Measurements from ENCODE around the gene HNRNPD.
"Not testable (repeated sequence)": the region's sequence is repeated elsewhere in the genome, so short reads cannot be mapped to it uniquely, and the experiment has no call there.

The HNRNPD gene

DNA sequence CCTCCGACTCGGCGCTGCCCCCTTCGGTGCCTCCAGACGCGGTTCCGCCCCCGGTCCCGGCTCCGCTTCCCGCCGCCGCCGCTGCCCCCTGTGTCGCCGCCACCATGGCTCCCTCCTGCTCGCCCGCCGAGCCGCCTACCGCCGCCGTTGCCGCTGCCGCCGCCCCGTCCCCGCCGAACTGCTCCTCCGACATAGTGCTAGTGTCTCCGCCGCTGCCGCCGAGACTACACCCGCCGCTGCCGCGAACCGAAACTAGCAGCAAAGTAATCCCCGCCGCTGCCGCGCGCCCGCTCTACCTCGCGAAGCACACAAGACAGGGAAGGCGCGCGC, 340 bp downstream of the HNRNPD start:
- peak; percentile 25 for DNase-seq (ENCODE audit: low spot score)
- FAIRE-seq: no peak

DNA sequence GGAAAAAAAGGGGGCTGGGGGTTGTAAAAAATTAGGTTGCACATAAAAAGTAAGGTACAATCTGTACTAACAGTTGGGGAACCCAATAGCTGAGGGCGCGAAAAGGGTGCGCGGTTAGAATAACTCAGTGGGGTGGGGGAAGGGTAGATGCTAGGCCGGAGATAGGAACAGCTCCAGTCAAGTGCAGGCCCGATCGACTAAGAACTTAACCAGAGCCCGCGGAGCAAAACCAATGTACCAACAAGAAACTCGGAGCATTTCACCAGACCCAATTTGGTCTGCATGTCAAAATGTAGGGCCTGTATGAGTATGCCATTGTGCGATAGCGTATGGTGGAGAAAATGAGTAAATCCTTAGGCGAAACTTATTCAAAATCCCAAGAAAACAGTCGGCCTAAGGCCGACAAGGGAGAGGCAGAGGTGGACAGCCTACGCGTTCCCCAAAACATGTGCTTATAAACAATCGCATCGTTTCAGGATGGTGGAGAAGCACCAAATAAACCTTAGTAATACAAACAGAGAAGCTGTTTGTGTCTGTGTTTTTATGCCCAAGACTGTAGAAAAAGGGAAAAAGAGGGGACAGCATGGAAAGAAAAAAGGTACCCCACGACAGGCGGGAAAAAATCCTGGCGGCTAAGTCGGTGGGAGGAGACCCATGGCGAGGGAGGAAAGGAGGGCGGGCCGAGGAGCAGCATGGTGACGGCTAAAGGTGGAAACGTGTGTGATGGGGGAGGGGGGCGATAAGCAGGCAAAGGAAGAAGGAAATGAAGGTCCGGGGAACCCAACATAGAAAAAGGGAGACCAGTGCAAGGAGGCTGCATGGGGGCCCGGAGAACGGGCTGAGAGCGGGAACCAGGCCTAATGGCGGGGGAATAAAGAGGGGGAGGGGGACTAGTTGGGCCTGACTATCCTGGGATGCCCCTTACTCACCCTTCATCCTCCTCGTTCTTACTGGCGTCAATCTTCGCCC, 990 bp downstream of the HNRNPD start:
- DNase-seq (ENCODE audit: low spot score): peak; percentile 78
- no peak for FAIRE-seq

GRCh38 chr4:82371497-82371896, 2.3 kb downstream of the HNRNPD start:
- DNase-seq (ENCODE audit: low spot score): no peak
- no peak for FAIRE-seq

DNA sequence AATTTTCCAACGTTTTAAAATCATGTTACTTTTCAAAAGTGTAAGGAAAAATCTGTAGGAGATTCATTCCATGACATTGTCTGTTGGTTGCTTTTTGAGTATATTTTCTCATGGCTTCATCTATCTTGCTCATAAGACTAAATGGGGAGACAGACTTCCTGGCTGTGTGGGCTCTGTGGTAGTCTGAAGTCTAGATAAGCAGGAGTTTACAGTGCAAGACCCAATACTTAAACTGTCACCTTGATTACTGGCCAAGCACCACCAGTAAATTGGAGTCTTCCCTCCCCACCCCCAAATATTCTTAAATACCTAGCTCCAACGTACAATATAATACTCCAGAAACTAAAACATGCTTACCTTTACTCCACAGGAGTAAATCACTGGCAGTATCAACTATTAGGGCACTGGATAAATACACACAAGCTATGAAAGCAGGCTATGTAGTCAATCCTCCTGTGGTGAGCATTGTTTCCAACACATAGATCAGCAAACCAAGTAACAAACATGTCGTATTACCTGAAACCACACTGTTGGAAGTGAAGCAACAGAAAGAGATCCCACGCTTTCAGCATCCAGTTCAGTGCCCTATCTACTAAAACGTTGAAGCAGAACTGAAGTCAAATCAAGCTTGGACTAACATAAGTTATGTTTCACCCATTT, 6.2 kb downstream of the HNRNPD start:
- DNase-seq (ENCODE audit: low spot score) (no peak), FAIRE-seq (peak; percentile 23)

DNA sequence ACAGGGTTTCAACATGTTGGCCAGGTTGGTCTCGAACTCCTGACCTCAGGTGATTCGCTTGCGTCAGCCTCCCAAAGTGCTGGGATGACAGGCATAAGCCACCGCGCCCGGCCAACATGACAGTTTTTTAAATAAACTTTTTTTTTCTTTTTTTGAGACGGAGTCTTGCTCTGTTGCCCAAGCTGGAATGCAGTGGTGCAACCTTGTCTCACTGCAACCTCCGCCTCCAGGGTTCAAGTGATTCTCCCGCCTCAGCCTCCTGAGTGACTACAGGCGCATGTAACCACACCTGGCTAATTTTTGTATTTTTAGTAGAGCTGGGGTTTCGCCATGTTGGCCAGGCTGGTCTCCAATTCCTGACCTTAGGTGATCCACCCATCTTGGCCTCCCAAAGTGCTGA, 7.4 kb downstream of the HNRNPD start:
- not testable (repeated sequence) for DNase-seq (ENCODE audit: low spot score); FAIRE-seq

GRCh38 chr4:82363896-82364487, 9.8 kb downstream of the HNRNPD start:
- no peak for FAIRE-seq
- DNase-seq (ENCODE audit: low spot score): no peak

DNA sequence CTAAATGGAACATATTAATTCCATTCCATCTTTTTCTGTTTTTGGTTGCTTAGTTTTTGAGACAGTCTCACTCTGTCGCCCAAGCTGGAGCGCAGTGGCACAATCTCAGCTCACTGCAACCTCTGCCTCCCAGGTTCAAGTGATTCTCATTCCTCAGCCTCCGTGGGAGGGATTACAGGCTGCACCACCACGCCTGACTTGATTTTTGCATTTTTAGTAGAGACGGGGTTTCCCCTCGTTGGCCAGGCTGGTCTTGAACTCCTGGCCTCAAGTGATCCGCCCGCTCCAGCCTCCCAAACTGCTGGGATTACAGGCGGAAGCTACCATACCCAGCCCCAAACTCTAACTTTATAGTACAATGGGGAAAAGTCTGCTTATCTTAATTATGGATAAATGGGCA, 11.2 kb downstream of the HNRNPD start:
- no peak for FAIRE-seq

GRCh38 chr4:82360298-82361177, 13.3 kb downstream of the HNRNPD start:
- FAIRE-seq (no peak), DNase-seq (ENCODE audit: low spot score) (peak; percentile 17)

More for the DNA sequence above, 11.2 kb downstream of the HNRNPD start:
- no peak for DNase-seq (ENCODE audit: low spot score)

GRCh38 chr4:82358847-82359246, 14.9 kb downstream of the HNRNPD start:
- no peak for DNase-seq (ENCODE audit: low spot score)
- no peak for FAIRE-seq

- FAIRE-seq (no peak), DNase-seq (ENCODE audit: low spot score) (no peak)
These were observed 16.2 kb downstream of the HNRNPD start for GRCh38 chr4:82357640-82358039.

DNA sequence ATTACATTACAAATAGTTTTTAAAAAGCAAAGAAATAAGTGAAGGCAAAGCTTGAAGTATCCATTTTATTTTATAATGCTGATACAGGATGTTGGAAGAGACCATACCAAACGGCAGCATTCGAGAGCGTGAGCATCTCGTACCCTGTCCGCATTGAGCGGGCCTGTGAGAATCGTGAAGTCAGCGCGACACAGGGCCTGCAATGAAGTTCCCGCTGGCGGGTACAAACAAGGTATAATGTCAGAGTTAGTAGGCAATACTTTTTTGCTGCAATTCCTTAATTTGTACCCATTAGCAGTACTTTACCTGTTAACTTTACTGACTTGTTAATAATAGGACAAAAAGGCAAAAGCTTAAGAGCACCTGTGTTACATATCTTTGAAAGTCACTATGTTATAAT, 19.0 kb downstream of the HNRNPD start:
- FAIRE-seq (no peak), DNase-seq (ENCODE audit: low spot score) (no peak)

GRCh38 chr4:82352825-82353366, 20.9 kb downstream of the HNRNPD start:
- DNase-seq (ENCODE audit: low spot score): no peak
- no peak for FAIRE-seq

- FAIRE-seq (no peak), DNase-seq (ENCODE audit: low spot score) (no peak)
These were observed 21.5 kb downstream of the HNRNPD start for GRCh38 chr4:82352118-82352824.

DNA sequence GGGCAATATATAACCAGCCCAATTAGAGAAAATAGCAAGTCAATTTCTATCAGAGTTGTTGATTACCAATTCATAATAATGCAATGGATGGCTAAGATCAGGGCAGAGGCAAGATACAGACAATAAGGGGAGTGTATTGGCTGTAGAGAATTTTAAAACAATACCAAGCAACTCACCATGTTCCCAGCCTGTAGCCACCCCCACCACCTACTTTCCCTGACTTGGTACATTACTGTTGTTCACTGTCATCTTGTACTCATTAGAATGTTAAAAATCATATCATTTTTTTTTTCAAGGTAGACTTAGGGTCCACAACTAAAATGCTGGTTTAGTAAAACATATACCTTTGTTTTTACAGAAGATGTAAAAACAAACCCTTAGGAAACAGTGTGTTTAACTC, 27.7 kb downstream of the HNRNPD start:
- DNase-seq (ENCODE audit: low spot score): no peak
- no peak for FAIRE-seq

DNA sequence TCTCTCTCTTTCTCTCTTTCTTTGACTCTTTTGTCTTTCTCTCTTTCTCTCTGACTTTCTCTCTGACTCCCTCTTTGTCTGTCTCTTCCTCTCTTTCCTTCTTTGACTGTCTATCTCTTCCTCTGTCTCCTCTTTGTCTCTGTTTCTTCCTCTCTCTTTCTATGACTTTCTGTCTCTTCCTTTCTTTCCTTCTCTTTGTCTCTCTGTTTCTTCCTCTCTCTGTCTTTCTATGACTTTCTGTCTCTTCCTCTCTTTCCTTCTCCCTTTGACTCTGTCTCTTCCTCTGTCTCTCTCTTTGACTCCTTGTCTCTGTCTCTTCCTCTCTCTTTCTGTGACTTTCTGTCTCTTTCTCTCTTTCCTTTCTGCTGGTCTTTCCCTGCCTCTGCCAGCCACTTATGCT, 38.7 kb downstream of the HNRNPD start:
- FAIRE-seq (no peak), DNase-seq (ENCODE audit: low spot score) (no peak)

DNA sequence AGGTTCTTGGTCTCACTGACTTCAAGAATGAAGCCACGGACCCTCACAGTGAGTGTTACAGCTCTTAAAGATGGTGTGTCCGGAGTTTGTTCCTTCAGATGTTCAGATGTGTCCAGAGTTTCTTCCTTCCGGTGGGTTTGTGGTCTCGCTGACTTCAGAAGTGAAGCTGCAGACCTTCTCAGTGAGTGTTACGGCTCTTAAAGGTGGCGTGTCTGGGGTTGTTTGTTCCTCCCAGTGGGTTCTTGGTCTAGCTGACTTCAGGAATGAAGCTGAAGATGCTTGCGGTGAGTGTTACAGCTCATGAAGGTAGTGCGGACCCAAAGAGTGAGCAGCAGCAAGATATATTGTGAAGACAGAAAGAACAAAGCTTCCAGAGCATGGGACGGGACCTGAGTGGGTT, 40.1 kb downstream of the HNRNPD start:
- not testable (repeated sequence) for DNase-seq (ENCODE audit: low spot score); FAIRE-seq

DNA sequence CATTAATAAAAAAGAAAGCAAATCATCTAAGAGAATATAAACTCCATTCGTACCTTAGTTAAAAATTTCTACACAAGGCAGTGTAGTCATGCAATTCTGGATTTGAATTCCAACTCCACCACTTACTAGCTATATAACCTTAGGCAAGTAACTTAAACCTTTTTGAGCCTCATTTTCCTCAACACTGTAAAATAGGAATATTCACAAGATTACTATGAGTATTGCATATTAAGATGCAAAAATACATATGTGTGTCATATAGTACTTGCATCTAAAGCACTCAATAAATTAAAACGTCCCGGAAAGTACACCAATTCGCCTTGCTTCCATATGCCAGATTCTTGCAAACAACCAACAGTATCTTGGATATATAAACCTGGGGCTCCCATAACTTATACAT, 42.0 kb downstream of the HNRNPD start:
- DNase-seq (ENCODE audit: low spot score): no peak
- no peak for FAIRE-seq

DNA sequence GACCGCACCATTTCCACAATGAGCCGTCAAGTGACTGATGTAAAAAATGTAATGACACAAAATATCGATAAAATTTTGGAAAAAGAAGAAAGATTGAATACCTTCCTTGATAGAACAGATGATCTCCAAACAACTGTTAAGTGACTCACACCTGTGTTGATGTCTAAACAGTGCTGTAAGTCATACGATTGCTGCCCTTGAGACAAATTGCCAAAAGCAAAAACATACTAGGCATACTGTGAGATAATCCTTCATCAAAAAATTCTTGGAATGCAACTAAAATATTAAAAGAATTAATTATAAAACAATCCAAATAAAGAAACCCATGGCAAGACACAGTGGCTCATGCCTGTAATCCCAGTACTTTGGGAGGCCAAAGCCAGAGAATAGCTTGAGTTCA, 53.4 kb downstream of the HNRNPD start:
- FAIRE-seq (no peak), DNase-seq (ENCODE audit: low spot score) (no peak)

DNA sequence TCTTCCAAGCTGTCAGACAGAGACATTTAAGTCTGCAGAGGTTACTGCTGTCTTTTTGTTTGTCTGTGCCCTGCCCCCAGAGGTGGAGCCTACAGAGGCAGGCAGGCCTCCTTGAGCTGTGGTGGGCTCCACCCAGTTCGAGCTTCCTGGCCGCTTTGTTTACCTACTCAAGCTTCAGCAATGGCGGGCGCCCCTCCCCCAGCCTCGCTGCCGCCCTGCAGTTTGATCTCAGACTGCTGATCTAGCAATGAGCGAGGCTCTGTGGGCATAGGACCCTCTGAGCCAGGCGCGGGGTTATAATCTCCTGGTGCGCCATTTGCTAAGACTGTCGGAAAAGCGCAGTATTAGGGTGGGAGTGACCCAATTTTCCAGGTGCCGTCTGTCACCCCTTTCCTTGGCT, 70.7 kb downstream of the HNRNPD start:
- FAIRE-seq; DNase-seq (ENCODE audit: low spot score): not testable (repeated sequence)

Measured in urothelium cell line (cell line).